ENCODE measurements around the gene MTHFSD. TPM values are rescaled to one million over a fixed set of nuclear protein-coding genes. Genes with fewer than 3 reads are reported as not detected.

The MTHFSD gene
- total and polyA plus RNA-seq, 9 donors = 11.0 to 24.9 (median 21.8) TPM

DNA sequence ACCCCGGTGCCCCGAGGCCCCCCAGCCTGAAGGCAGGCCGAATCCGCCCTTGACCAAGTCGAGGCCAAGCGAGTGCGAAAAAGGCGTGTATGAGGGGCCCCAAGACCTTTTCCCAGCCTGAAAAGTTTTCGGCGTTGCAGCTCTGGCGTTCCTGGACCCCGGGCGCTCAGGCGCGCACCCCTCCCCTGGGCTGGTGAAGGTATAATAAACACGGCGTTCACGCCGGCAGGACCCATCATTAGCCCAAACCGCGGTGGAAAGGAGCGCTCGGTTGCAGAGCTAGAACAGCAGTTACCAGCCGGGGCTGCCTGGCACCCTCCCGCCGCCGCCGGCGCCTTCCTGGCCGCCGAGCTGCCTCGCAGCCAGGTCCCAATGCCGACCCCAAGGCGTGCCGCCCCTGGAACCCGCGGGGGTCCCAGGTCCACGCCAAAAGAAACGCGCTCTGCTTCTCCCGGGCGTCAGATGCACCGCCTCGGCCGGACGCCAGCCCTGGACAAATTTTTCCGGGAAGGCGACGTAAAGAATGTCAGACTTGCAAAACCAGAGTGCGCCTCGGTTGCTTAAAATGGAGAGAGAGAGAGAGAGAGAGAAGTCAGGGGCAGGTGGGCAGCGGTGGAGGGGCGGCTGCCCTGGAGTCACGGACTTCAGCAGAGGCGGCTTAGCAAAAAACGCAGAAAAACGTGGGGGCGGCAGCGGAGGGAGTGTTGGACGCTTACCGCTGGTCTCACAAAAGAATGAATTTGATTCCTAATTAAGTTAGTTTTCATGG is 56.2 kb downstream of the MTHFSD start:
- Histone ChIP-seq H3K27me3 (no peaks in the 10 kb centered on the region), H3K36me3 (no peaks in the 10 kb centered on the region), H3K9me3 (no peaks in the 10 kb centered on the region), H3K4me1 (ENCODE audit: insufficient read depth) (no peaks in the 10 kb centered on the region), H3K4me3 (no peak overlapping the region), H3K27ac (no peak overlapping the region)
- TF ChIP-seq EP300 (IDR thresholded peaks at IDR 0.05) (no peak), POLR2A (IDR thresholded peaks at IDR 0.05) (no peak)
- TF ChIP-seq, protein P1, sequence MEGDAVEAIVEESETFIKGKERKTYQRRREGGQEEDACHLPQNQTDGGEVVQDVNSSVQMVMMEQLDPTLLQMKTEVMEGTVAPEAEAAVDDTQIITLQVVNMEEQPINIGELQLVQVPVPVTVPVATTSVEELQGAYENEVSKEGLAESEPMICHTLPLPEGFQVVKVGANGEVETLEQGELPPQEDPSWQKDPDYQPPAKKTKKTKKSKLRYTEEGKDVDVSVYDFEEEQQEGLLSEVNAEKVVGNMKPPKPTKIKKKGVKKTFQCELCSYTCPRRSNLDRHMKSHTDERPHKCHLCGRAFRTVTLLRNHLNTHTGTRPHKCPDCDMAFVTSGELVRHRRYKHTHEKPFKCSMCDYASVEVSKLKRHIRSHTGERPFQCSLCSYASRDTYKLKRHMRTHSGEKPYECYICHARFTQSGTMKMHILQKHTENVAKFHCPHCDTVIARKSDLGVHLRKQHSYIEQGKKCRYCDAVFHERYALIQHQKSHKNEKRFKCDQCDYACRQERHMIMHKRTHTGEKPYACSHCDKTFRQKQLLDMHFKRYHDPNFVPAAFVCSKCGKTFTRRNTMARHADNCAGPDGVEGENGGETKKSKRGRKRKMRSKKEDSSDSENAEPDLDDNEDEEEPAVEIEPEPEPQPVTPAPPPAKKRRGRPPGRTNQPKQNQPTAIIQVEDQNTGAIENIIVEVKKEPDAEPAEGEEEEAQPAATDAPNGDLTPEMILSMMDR (IDR thresholded peaks at IDR 0.05) = no peak
- intact Hi-C loops (cut with DNase I) = no loop called here
- DNase-seq = no peak
- WGBS, 3 donors = 4 to 5% (median 4%) methylated on average over 50 to 61 of the region's 61 CpGs

DNA sequence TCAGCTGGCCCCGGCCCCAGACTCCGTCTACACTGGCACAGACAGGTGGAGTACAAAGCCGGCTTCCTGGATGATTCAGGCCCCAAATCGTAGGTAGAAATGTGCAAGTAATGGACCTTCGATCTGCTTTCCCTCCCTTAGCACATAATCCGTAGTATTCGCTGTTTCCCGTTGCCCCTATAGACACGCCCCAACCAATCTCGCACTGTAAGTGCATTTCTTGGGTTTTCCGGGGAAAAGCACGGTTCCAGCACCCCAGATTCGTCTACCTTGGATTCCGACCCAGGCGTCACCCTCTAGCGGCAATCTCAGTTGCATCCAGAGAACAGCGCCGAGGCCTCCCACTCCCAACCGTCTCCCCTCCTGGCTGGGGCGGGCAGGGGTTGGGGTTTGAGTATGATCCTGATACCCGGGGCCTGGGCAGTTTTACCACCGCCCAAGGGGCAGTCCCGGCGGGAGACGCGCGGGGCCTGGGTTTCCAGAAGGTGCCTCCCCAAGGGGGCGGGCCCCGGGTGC is 56.8 kb downstream of the MTHFSD start:
- no peak overlapping the region for H3K4me3 ChIP-seq
- H3K27ac ChIP-seq = no peak overlapping the region
- no peaks in the 10 kb centered on the region for H3K36me3 ChIP-seq
- no peaks in the 10 kb centered on the region for H3K4me1 ChIP-seq (ENCODE audit: insufficient read depth)
- WGBS, 3 donors = 2 to 7% (median 4%) methylated on average over 28 to 29 of the region's 29 CpGs
- intact Hi-C loops (cut with DNase I) = no loop called here
- no peaks in the 10 kb centered on the region for H3K27me3 ChIP-seq
- DNase-seq = no peak
- H3K9me3 ChIP-seq = no peaks in the 10 kb centered on the region
- TF ChIP-seq POLR2A (IDR thresholded peaks at IDR 0.05) (no peak), EP300 (IDR thresholded peaks at IDR 0.05) (no peak)
- TF ChIP-seq, protein P1 (IDR thresholded peaks at IDR 0.05) = no peak

DNA sequence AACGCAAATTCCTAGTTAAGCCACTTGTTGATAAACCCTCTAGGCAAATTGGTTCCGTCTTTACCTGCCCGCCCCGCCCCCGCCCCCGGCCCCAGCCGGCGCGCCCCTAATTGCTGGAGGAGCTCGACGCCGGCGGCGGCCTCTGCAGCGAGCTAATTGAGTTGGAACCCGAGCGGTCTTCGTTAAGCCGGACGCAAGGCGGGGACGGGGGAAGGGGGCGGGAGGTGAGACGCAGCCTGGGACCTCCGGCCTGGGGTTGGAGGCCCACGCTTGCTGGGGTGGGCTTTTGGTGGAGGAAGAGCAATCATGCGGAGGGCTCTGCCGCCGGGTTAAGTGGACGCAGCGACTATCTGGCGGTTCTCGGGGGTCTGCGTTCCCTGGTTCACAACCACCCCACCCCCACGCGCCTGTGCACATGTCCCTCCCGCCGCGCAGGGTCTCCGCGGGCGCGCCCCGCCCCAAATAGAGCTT is 57.4 kb downstream of the MTHFSD start:
- H3K4me3 ChIP-seq = no peak overlapping the region
- intact Hi-C loops (cut with DNase I) = no loop called here
- TF ChIP-seq, protein P1 (IDR thresholded peaks at IDR 0.05) = no peak
- TF ChIP-seq POLR2A (IDR thresholded peaks at IDR 0.05) (no peak), EP300 (IDR thresholded peaks at IDR 0.05) (no peak)
- no peaks in the 10 kb centered on the region for H3K9me3 ChIP-seq
- no peaks in the 10 kb centered on the region for H3K4me1 ChIP-seq (ENCODE audit: insufficient read depth)
- 2 to 3% (median 3%) methylated on average over 32 to 44 of the region's 44 CpGs for WGBS, 3 donors
- no peak for DNase-seq
- no peaks in the 10 kb centered on the region for H3K36me3 ChIP-seq
- H3K27me3 ChIP-seq = no peaks in the 10 kb centered on the region
- no peak overlapping the region for H3K27ac ChIP-seq

DNA sequence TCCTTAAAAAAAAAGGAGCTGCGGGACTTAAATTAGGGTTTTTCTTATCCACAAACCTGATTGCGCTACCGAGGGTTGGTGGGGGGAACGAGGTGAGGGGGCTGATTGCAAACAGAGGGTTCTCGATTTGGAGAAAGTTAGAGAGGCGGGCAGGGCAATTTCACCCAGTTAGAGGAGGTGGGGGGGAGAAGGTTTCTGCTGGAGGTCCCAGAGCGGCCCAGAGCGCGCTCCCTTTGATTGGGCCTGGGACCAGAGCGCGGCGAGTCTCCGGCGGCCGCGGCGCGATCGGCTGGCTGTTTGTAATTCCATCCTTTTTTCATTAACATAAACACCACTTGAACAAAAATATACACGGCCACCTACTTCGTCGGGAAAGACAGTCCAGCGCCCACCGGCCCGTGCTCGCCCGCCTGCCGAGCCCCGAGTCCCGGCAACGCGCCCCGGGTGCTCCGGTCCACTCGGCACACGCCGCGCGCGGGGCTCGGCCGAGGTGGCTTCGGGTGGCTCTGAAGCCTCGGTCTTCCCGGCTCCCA is 58.0 kb downstream of the MTHFSD start:
- 4 to 5% (median 4%) methylated on average over 32 to 45 of the region's 45 CpGs for WGBS, 3 donors
- Histone ChIP-seq H3K27me3 (no peaks in the 10 kb centered on the region), H3K27ac (no peak overlapping the region), H3K4me1 (ENCODE audit: insufficient read depth) (no peaks in the 10 kb centered on the region), H3K9me3 (no peaks in the 10 kb centered on the region), H3K4me3 (no peak overlapping the region), H3K36me3 (no peaks in the 10 kb centered on the region)
- TF ChIP-seq POLR2A (IDR thresholded peaks at IDR 0.05) = no peak
- TF ChIP-seq, protein P1 (IDR thresholded peaks at IDR 0.05) = no peak
- TF ChIP-seq EP300 (IDR thresholded peaks at IDR 0.05) = no peak
- intact Hi-C loops (cut with DNase I) = no loop called here
- DNase-seq = no peak

All from ovary (tissue), 9 donors.